Measurements from ENCODE around the gene OR10Z1.

The OR10Z1 gene, protein sequence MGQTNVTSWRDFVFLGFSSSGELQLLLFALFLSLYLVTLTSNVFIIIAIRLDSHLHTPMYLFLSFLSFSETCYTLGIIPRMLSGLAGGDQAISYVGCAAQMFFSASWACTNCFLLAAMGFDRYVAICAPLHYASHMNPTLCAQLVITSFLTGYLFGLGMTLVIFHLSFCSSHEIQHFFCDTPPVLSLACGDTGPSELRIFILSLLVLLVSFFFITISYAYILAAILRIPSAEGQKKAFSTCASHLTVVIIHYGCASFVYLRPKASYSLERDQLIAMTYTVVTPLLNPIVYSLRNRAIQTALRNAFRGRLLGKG

DNA sequence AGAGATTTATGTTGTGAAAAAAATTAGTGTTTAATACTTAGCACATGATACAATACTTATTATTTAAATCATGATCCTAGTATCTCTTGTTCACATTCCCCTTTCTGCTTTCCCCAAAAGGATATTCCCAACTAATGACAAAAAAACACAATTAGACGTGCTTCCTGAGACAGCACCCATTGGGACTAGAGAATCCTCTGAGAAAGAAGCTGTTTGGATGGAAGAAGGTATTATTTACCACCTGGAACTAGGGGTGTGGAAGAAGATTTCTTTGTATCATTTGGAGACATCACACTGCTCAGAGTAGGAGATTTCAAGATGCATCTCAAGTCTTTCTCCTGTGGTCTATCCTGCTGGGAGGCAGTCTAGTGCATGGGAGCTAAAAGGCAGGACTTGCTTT, at the start of gene OR10Z1:
TSS of gene OR10Z1 (plus strand) at position 301 of the 400 bp plus-strand sequence. CDS start 1,171 bp downstream, outside the sequence.
- no peak within 1 kb of the TSS for H3K4me3 ChIP-seq (ENCODE audit: low read length)
- TF ChIP-seq ZNF274 (IDR thresholded peaks at IDR 0.05; ENCODE audit: low read depth, low read length), result no peak

DNA sequence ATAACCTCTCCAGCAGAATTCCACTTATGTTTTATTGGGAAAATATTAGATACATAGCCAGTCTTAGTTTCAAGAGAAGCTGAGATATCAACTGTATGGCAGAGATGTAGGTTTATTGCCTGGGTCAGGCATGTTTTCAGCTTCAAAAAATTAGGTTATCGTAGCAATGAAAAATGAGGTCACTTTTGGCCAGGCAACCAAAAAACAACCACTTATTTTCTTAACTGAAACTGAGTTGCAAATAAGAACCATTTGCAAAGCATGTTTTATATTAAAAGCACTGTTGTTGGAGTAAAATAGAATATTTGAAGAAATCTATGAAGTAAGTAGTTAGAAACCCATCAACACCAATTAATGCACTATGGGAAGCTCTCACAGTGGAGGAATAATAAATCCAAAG, 45.4 kb upstream of the OR10Z1 start:
- no peak for TF ChIP-seq ZNF274 (IDR thresholded peaks at IDR 0.05; ENCODE audit: low read depth, low read length)
- H3K4me3 ChIP-seq (ENCODE audit: low read length), result no peak overlapping the region

DNA sequence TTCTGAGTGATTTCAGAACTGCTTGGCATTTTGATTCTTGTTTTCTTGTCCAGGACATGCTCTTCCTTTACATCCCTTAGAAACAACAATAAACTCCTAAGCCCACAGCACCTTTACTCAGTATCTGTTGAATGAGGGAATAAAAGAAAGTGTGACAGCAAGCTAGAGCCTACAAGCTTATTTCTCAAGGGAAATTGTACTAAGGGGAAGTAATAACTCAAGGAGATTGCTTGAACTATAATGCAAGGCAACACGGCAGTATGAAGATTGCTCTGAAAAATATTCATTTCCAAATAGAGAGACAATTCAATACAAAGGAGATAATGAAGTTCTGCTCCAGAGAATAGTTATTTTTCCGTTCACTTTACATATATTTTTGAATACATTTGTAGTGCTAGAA, 41.2 kb upstream of the OR10Z1 start:
- TF ChIP-seq ZNF274 (IDR thresholded peaks at IDR 0.05; ENCODE audit: low read depth, low read length), result no peak

DNA sequence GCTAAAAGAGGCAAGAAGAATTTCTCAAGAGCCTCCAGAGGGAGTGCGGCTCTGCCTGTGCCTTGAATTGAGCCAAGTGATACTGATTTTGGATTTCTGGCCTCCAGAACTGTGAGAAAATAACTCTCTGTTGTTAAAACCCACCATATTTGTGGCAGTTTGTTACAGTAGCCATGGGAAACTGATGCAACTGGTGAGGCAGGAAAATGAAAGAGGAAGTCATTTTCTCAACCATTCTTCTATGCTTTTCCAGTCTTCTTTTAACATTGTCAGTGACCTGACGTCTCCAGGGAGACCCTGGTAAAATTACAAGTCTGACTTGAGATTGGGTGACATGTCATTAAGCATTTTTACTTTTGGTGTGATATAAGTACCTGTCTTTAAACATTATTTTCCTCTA, 40.5 kb upstream of the OR10Z1 start:
- no peak overlapping the region for H3K4me3 ChIP-seq (ENCODE audit: low read length)
- no peak for TF ChIP-seq ZNF274 (IDR thresholded peaks at IDR 0.05; ENCODE audit: low read depth, low read length)

More for the DNA sequence above, 41.2 kb upstream of the OR10Z1 start:
- H3K4me3 ChIP-seq (ENCODE audit: low read length), result no peak overlapping the region

DNA sequence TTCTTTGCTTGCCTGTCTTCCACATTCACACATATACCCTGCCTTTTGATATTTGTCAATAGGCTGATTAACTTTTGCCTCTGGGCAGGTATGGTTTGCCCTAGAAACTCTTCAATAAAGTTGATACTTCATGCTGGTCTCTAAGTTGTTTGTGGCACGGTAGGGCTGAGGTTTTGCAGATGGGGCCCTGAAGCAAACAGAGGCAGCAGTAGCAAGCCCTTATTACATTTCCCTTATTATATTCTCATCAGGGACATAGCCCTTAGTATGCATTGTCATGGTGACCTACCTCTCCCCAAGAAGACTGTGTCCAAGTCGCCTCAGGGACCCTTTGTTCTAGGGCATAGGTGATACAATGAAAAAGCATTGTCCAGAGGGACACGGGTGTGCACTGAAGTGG, 34.6 kb upstream of the OR10Z1 start, which contains the start of gene OR6P1:
TSS of gene OR6P1 (minus strand) at position 101 of the 400 bp plus-strand sequence. CDS start 6,976 bp downstream, outside the sequence.
- H3K4me3 ChIP-seq (ENCODE audit: low read length), result no peak within 1 kb of the TSS
- TF ChIP-seq ZNF274 (IDR thresholded peaks at IDR 0.05; ENCODE audit: low read depth, low read length), result no peak

DNA sequence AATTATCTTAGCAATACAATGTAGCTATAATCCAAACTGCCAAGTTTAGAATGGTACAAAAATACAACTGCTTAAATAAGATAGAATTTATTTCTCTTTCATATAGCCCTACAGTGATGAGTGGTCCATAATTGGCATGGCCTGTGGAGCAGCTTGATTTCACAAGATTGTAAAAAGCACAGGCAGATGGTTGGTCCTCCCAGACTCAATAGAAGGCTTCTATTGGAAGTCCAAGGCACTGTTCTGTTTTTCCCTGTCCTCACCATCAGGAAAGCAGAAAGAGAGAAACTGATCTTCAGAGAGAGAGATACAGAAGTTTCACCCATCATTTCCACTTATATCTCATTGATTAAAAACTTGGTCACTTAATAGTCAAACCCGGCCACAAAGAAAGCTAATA, 32.8 kb upstream of the OR10Z1 start:
- no peak for TF ChIP-seq ZNF274 (IDR thresholded peaks at IDR 0.05; ENCODE audit: low read depth, low read length)
- no peak overlapping the region for H3K4me3 ChIP-seq (ENCODE audit: low read length)

DNA sequence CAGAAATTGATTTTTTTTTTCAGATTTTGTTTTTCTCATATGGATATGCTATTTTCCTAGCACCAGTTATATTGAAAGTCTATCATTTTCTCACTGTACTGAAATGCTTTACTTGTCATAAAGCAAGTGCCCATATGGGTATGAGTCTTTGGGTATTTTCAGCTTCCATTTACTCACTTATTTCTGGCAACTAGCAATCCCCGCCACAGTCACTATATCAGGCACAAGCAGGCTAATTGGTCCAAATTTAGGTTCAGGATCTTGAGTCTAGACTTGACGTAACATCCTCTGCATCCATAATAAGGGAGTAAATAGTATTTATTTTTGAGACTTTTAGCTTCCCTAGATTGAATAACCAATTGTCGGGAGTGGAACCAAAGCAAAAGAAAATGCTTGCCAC, 27.5 kb upstream of the OR10Z1 start:
- no peak for TF ChIP-seq ZNF274 (IDR thresholded peaks at IDR 0.05; ENCODE audit: low read depth, low read length)
- H3K4me3 ChIP-seq (ENCODE audit: low read length), result no peak overlapping the region

DNA sequence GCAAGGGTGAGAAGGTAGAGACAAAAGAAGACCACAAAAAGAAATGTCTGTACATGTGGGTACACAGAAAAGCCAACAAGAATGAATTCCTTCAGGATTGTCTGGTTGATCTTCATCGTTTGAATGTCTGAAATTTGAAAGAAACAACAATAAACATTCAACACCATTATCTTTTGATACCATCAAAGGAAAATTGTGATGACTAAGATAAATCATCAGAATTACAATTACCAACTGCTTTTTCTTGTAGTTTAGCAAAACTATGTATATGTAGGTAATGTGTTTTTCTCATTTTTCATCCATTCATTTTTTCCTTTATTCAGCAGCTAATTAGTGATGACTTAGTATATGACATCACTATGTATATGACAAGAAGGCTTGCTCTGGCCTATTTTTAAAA, 25.3 kb upstream of the OR10Z1 start, which contains the start of gene OR10X1:
TSS of gene OR10X1 (minus strand) at position 167 of the 400 bp plus-strand sequence. CDS start at position 167, 0 bp downstream.
- TF ChIP-seq ZNF274 (IDR thresholded peaks at IDR 0.05; ENCODE audit: low read depth, low read length), result no peak
- H3K4me3 ChIP-seq (ENCODE audit: low read length), result no peak within 1 kb of the TSS

DNA sequence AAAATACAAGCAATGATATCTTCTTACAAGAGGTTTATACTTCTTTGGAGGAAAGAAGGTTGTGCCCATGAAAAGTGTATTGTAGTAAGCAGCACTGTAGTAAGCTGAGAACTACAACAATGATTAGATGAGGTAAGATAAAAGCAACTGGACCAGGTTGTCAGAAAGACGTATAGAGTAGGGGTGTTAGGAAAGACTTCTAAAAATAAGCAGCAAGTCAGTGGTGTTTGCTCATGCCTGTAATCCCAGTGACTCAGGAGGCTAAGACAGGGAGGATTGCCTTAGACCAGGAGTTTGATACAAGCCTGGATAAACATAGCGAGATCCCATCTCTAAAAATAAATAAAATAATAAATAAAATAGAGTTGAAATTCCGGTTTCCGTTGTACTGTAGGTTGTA, 21.1 kb upstream of the OR10Z1 start:
- H3K4me3 ChIP-seq (ENCODE audit: low read length), result no peak overlapping the region
- no peak for TF ChIP-seq ZNF274 (IDR thresholded peaks at IDR 0.05; ENCODE audit: low read depth, low read length)

DNA sequence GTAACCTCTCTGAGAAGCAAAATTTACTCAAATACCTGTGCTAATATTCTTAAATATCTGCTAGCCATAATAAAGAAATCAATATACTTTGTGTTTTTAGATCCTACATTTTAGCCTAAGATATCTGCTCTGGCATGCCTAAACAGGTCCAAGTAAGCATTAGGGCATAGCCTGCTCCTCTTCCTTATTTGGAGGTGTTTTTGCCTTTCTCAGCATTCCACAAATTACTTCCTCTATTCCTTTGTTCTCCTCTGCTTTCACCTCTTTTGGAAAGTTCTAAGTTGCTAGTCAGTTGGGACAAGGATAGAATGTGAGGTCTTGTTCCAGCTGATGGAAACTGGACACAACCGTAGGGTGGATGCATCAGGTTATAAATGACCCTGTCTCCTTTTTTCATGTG, 18.1 kb upstream of the OR10Z1 start:
- no peak overlapping the region for H3K4me3 ChIP-seq (ENCODE audit: low read length)
- TF ChIP-seq ZNF274 (IDR thresholded peaks at IDR 0.05; ENCODE audit: low read depth, low read length), result no peak

DNA sequence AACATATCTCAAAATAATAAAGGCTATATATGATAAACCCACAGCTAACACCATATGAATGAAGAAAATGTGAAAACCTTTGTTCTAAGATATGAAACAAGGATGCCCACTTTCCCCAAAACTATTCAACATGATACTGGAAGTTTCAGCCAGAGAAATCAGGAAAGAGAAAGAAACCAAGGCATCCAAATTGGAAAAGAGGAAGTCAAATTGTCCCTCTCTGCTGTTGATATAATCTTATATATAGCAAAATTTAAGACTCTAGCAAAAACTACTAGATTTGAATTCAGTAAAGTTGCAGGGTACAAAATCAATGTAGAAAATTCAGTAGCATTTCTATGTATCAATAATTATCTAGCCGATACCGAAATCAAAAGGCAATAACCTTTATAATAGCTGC, 4.3 kb upstream of the OR10Z1 start:
- no peak overlapping the region for H3K4me3 ChIP-seq (ENCODE audit: low read length)
- no peak for TF ChIP-seq ZNF274 (IDR thresholded peaks at IDR 0.05; ENCODE audit: low read depth, low read length)

DNA sequence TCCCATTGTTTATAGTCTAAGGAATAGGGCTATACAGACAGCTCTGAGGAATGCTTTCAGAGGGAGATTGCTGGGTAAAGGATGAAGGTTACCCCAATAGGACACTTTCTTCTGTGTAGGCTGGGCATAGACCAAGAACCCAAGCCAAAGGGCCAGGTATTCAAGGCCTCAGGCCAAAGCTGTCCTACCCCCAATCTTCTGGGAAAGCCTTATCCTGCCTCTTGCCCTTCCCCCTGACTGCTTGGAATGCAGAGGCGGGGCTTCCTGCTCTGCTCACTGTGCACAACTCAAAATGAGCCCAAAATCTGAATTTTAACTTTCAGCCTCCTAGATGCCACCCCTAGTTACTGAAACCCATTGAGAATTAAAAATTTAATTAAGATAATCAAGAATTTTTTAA, 2.2 kb downstream of the OR10Z1 start:
- no peak for TF ChIP-seq ZNF274 (IDR thresholded peaks at IDR 0.05; ENCODE audit: low read depth, low read length)
- no peak overlapping the region for H3K4me3 ChIP-seq (ENCODE audit: low read length)

DNA sequence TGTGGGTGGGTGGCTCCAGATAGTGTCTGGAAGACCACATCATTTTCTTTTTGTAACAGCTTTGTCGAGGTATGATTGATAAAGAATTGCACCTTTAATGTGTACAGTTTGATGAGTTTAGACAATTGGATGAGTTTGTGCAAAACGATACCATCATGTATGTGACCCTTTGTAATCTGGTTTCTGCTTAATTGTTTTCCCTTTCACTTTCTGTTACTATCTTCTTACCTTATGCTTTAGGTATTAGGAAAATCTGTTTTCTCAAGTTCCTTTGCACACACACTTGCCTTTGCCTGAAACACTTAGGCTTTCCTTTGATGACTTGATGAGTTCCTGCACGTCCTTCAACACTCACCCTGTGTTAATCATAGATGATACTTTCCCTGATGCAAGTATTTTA, 6.8 kb downstream of the OR10Z1 start:
- no peak for TF ChIP-seq ZNF274 (IDR thresholded peaks at IDR 0.05; ENCODE audit: low read depth, low read length)
- H3K4me3 ChIP-seq (ENCODE audit: low read length), result no peak overlapping the region

DNA sequence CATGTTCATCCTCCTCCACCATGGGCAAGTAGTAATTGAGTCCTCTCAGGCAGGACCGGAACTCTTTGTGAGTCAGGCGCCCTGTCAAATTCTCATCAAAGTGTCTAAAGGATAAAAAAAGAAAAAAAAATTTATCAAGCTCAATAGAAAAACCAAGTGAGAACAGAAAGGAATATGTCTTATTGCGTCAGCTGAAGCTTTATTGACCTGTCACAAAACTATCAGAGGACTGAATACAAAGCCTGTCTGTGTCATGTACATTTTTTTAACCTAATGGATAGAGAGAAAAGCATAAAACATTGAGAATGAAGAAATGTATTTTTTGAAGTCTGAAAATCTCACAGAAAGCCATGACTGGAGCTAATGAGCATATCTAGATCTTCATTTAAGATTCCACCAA, 8.7 kb downstream of the OR10Z1 start:
- H3K4me3 ChIP-seq (ENCODE audit: low read length), result no peak overlapping the region

DNA sequence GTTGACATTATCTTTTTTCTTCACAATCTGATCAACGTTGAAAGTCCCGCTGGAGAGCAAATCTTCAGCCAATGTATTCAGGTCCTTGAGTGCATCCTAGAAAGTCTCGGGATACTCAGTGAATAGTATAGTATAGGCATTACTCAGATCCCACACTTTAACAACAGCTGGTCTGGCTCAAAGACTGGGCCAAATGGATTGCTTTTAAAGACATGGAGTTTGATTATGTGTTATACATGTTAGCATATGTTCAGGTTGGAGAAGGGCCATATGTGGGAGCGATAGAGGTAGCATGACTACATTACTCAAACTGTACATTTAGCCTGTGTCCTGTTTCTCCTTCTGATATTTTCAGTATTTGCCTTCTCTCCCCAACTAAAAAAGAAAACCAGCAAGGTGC, 33.1 kb downstream of the OR10Z1 start:
- no peak overlapping the region for H3K4me3 ChIP-seq (ENCODE audit: low read length)
- TF ChIP-seq ZNF274 (IDR thresholded peaks at IDR 0.05; ENCODE audit: low read depth, low read length), result no peak

More for the DNA sequence above, 8.7 kb downstream of the OR10Z1 start:
- TF ChIP-seq ZNF274 (IDR thresholded peaks at IDR 0.05; ENCODE audit: low read depth, low read length), result no peak

DNA sequence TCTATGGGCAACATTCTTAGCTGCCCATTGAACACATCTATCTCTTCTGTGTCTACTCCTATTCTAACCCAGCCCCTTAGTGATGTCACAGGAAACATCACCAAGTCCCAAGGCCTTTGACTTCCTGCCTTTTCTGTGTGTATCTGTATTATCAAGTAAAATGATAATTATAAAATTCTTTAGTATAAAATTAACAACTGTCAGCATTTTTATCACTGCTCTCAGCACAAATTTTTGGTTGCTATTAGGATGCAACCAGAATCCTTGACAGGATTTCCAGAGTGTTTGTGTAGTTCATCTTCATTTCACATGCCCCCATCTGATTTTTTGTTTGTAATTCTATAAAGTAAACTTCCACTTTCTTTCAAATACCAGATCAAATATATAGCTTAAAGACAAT, 33.8 kb downstream of the OR10Z1 start:
- no peak for TF ChIP-seq ZNF274 (IDR thresholded peaks at IDR 0.05; ENCODE audit: low read depth, low read length)
- no peak overlapping the region for H3K4me3 ChIP-seq (ENCODE audit: low read length)

All from GM08714 (cell line).